ENCODE data around the gene KCTD20.

DNA sequence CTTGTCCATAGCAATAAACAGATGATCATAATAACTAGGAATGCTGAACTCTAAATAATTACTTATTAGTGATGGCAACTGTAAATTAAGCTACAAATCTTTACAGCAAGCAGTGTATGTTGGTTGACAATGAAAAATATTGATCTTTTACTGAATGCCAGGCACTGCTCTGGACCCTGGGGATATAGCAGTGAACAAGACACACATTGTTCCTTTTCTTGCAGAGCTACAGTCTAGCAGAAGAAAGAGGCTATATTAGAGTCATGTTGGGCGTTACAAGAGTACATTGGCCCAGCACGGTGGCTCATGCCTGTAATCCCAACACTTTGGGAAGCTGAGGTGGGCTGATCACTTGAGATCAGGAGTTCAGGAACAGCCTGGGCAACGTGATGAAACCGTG is 11.6 kb upstream of the KCTD20 start:
- TF ChIP-seq CBFB (CRISPR knock-in tag; IDR thresholded peaks at IDR 0.05): no peak
- TF ChIP-seq RBM39 (optimal IDR thresholded peaks at IDR 0.05; ENCODE audit: low read depth, low read length): no peak
- TF ChIP-seq CBX5 (IDR thresholded peaks at IDR 0.05; ENCODE audit: borderline replicate concordance, low read depth): no peak
- TF ChIP-seq, protein P1, sequence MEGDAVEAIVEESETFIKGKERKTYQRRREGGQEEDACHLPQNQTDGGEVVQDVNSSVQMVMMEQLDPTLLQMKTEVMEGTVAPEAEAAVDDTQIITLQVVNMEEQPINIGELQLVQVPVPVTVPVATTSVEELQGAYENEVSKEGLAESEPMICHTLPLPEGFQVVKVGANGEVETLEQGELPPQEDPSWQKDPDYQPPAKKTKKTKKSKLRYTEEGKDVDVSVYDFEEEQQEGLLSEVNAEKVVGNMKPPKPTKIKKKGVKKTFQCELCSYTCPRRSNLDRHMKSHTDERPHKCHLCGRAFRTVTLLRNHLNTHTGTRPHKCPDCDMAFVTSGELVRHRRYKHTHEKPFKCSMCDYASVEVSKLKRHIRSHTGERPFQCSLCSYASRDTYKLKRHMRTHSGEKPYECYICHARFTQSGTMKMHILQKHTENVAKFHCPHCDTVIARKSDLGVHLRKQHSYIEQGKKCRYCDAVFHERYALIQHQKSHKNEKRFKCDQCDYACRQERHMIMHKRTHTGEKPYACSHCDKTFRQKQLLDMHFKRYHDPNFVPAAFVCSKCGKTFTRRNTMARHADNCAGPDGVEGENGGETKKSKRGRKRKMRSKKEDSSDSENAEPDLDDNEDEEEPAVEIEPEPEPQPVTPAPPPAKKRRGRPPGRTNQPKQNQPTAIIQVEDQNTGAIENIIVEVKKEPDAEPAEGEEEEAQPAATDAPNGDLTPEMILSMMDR (IDR thresholded peaks at IDR 0.05 in 2 of 3, conservative IDR thresholded peaks at IDR 0.05 in 1 of 3; ENCODE audit: insufficient read depth in 2 of 3, low read depth in 1 of 3, low read length in 3 of 3): no peak
- no peak for TF ChIP-seq ZNF586 (CRISPR knock-in tag; conservative IDR thresholded peaks at IDR 0.05)
- TF ChIP-seq ZFP36 (IDR thresholded peaks at IDR 0.05; ENCODE audit: low read depth, low read length, partially characterized antibody): no peak
- TF ChIP-seq CBX2 (IDR thresholded peaks at IDR 0.05; ENCODE audit: insufficient read depth, low read length, poor library complexity, severe bottlenecking): no peak
- no peak for TF ChIP-seq EGR1 (conservative IDR thresholded peaks at IDR 0.05)
- no peak for TF ChIP-seq NBN (IDR thresholded peaks at IDR 0.05; ENCODE audit: low read depth)
- no peak for TF ChIP-seq EZH2 (IDR thresholded peaks at IDR 0.05; ENCODE audit: borderline replicate concordance, low read depth, low read length)
- TF ChIP-seq POLR2A (conservative IDR thresholded peaks at IDR 0.05): no peak
